Activated CD4-positive, CD25-positive, alpha-beta regulatory T cell treated with anti-CD3 and anti-CD28 coated beads, Interleukin-2, amount 50 U/mL, for 16 hours (primary cell): Measurements from ENCODE around the gene DENND11.

Experiments used
- DNase-seq: peaks from one replicate; pipeline ENCODE4 v3.0.0-alpha.2; 2020; ENCODE audit warnings: low read depth, low spot score

DENND11 gene

GRCh38 chr7:141702047-141702567 lies at the start of gene DENND11:
TSS of gene DENND11 (minus strand) at chr7:141702166. CDS start at chr7:141702153, 13 bp downstream.
- no peak for DNase-seq

- DNase-seq: no peak
Observed at GRCh38 chr7:141748396-141748795, 46.4 kb upstream of the DENND11 start.

- DNase-seq: no peak
Observed at GRCh38 chr7:141744131-141744530, 42.2 kb upstream of the DENND11 start.

GRCh38 chr7:141742229-141742628 lies 40.3 kb upstream of the DENND11 start:
- DNase-seq: no peak

GRCh38 chr7:141739250-141739649 lies 37.3 kb upstream of the DENND11 start:
- no peak for DNase-seq

- DNase-seq: no peak
Observed at GRCh38 chr7:141738592-141739013, 36.6 kb upstream of the DENND11 start.

- peak; percentile 85 for DNase-seq
Observed at GRCh38 chr7:141737836-141738591, 36.0 kb upstream of the DENND11 start, which contains the start of gene SSBP1. TSS of gene SSBP1 (plus strand) at chr7:141738358. CDS start at chr7:141739167, 809 bp downstream.

GRCh38 chr7:141737118-141737835 lies 35.3 kb upstream of the DENND11 start:
- no peak for DNase-seq

GRCh38 chr7:141731476-141732149 lies 29.6 kb upstream of the DENND11 start:
- DNase-seq: no peak

- no peak for DNase-seq
Observed at GRCh38 chr7:141729020-141729419, 27.1 kb upstream of the DENND11 start.

- DNase-seq: no peak
Observed at GRCh38 chr7:141722529-141722928, 20.6 kb upstream of the DENND11 start.

GRCh38 chr7:141717450-141717849 lies 15.5 kb upstream of the DENND11 start:
- DNase-seq: no peak

- no peak for DNase-seq
Observed at GRCh38 chr7:141715794-141716689, 14.1 kb upstream of the DENND11 start.

- DNase-seq: no peak
Observed at GRCh38 chr7:141715018-141715417, 13.1 kb upstream of the DENND11 start.

GRCh38 chr7:141714571-141714970 lies 12.6 kb upstream of the DENND11 start:
- DNase-seq: no peak

GRCh38 chr7:141713890-141714289 lies 11.9 kb upstream of the DENND11 start:
- no peak for DNase-seq

- no peak for DNase-seq
Observed at GRCh38 chr7:141712603-141713255, 10.8 kb upstream of the DENND11 start.

GRCh38 chr7:141710301-141710700 lies 8.3 kb upstream of the DENND11 start:
- DNase-seq: no peak

- no peak for DNase-seq
Observed at GRCh38 chr7:141709749-141710148, 7.8 kb upstream of the DENND11 start.

- no peak for DNase-seq
Observed at GRCh38 chr7:141709318-141709717, 7.4 kb upstream of the DENND11 start.

GRCh38 chr7:141708351-141708750 lies 6.4 kb upstream of the DENND11 start, which contains the start of gene WEE2:
TSS of gene WEE2 (plus strand) at chr7:141708353. CDS start at chr7:141708759, 406 bp downstream.
- no peak for DNase-seq
